ENCODE data around the gene CNDP2.

- no peak for TF ChIP-seq CTCF (IDR thresholded peaks at IDR 0.05)
- TF ChIP-seq POLR2A (IDR thresholded peaks at IDR 0.05) = no peak
- TF ChIP-seq EP300 (IDR thresholded peaks at IDR 0.05) = no peak
Measured at GRCh38 chr18:74515620-74516231, 19.6 kb downstream of the CNDP2 start.
